Right atrium auricular region (tissue), 2 donors: Measurements from ENCODE around the gene CMTM7. TPM values are rescaled to one million over a fixed set of nuclear protein-coding genes. Genes with fewer than 3 reads are reported as not detected.

Experiments
- DNase-seq: peaks from one replicate; pipeline ENCODE4 v3.0.0-alpha.2; 2019; ENCODE audit warnings: low spot score
- H3K27ac ChIP-seq, 2 donors: fragments of 200-600 bp; sonication (generic); 1 replicate in 1 of 2; 2 replicates in 1 of 2; pipeline ENCODE4 v1.5.1; 2016 to 2019
- H3K27me3 ChIP-seq, 2 donors: fragments of 200-600 bp; sonication (generic); one replicate each; pipeline versions ENCODE4 v1.5.1 to v1.6.0; 2017 to 2019
- H3K36me3 ChIP-seq: fragments of 200-600 bp; sonication (generic); one replicate; pipeline ENCODE4 v1.5.1; 2016
- H3K4me1 ChIP-seq, 2 donors: fragments of 200-600 bp; sonication (generic); one replicate each; pipeline versions ENCODE4 v1.5.1 to v1.6.0; 2017 to 2019
- H3K4me3 ChIP-seq, 2 donors: fragments of 200-600 bp; sonication (generic); 1 replicate in 1 of 2; 2 replicates in 1 of 2; pipeline ENCODE4 v1.5.1; 2017 to 2019; ENCODE audit warnings: mild to moderate bottlenecking in 1 of 2, moderate library complexity in 1 of 2
- H3K9me3 ChIP-seq, 2 donors: fragments of 200-600 bp; sonication (generic); one replicate each; pipeline ENCODE4 v1.5.1; 2019
- total RNA-seq, 2 donors: library from RNA; depleted of rRNA; stranded (reverse); fragments of >200 nt; gene quantifications; one replicate each; pipeline ENCODE4 v1.1.0, GENCODE V29; 2016
- TF ChIP-seq, protein P1 (sequence below), 2 donors: fragments of 200-600 bp; sonication (generic); IDR thresholded peaks; one replicate each; pipeline ENCODE4 v1.5.1; 2019; ENCODE audit warnings: antibody characterized with exemption in 2 of 2

The CMTM7 gene
- total RNA-seq, 2 donors from 2014 or later = 8.2 to 10.5 TPM

DNA sequence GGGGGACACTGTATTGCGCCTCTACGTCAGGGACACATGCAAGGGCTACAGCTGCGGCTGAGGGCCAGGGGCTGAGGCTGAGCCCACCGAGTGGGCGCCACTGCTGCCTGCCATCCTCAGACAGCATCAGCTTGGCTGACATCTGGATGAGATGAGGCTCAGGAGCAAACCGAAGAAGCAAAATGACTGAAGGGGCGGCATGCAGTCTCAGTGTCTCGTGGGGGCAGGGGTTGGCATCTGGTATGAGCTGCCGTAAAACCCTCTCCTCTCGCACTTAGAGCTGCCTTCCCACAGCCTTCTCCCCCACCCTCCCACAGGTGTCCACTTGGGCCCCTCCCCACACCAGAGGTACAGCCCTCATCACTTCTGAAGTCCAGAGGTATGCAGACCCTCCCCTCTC, 24.2 kb upstream of the CMTM7 start:
- H3K4me1 ChIP-seq = no peaks in the 10 kb centered on the region
- no peaks in the 10 kb centered on the region for H3K9me3 ChIP-seq
- no peak for DNase-seq
- no peaks in the 10 kb centered on the region for H3K27me3 ChIP-seq
- H3K36me3 ChIP-seq = no peaks in the 10 kb centered on the region
- H3K27ac ChIP-seq = no peak overlapping the region
- TF ChIP-seq, protein P1, sequence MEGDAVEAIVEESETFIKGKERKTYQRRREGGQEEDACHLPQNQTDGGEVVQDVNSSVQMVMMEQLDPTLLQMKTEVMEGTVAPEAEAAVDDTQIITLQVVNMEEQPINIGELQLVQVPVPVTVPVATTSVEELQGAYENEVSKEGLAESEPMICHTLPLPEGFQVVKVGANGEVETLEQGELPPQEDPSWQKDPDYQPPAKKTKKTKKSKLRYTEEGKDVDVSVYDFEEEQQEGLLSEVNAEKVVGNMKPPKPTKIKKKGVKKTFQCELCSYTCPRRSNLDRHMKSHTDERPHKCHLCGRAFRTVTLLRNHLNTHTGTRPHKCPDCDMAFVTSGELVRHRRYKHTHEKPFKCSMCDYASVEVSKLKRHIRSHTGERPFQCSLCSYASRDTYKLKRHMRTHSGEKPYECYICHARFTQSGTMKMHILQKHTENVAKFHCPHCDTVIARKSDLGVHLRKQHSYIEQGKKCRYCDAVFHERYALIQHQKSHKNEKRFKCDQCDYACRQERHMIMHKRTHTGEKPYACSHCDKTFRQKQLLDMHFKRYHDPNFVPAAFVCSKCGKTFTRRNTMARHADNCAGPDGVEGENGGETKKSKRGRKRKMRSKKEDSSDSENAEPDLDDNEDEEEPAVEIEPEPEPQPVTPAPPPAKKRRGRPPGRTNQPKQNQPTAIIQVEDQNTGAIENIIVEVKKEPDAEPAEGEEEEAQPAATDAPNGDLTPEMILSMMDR (IDR thresholded peaks at IDR 0.05) = no peak
- H3K4me3 ChIP-seq = no peak overlapping the region

DNA sequence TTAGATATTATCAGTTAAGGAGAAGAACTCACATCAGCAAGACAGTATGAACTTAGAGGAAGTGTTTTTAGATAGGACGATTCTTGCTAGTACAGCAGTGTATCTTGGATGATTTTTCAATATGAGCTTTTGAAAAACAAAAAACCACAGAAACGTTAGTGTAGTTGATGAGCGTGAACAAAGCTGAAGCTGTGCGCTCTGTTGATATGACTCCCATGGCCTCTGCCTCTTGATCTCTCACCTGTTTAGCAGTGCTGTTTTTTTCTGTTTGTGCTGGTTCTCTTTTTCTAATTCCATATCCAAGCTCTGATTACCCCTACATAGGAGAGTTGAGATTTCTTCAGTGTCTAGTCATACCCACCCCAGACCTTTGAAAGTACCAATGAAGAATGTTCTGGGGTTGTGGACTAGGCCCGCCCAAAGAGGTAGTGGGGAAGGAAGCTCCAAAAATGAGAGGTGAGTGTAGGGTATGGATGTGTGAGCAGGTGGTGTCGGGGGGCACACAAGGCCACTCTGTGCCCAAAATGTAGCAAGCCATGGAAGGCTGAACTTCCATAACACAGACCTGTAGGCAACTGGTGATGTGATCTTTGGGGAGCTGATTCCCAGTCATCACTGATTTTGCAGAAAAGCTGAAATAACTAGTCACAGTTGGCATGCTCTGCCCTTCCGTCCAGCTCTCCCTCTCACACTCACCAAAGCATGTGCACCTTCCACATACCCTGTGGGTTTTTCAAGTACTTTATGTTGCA, 20.0 kb upstream of the CMTM7 start:
- no peaks in the 10 kb centered on the region for H3K4me1 ChIP-seq
- H3K4me3 ChIP-seq = no peak overlapping the region
- no peak for DNase-seq
- TF ChIP-seq, protein P1 (IDR thresholded peaks at IDR 0.05) = no peak
- H3K27ac ChIP-seq = no peak overlapping the region
- no peaks in the 10 kb centered on the region for H3K9me3 ChIP-seq
- H3K27me3 ChIP-seq = no peaks in the 10 kb centered on the region
- H3K36me3 ChIP-seq = no peaks in the 10 kb centered on the region

DNA sequence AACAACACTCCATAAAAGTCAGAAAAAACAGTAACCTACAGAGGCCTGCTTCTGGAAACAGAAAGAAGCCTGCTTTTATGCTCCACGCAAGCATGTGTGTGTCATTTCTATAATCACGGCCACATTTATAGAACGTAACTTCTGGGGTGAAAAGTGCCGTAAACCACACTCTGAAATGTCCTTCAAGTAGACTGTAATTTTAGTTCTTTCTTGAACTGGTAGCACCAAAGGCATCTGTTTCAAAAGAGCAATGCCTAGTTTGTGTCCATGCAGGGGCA, 19.5 kb upstream of the CMTM7 start:
- H3K4me1 ChIP-seq = no peaks in the 10 kb centered on the region
- no peaks in the 10 kb centered on the region for H3K36me3 ChIP-seq
- no peak overlapping the region for H3K4me3 ChIP-seq
- no peaks in the 10 kb centered on the region for H3K9me3 ChIP-seq
- TF ChIP-seq, protein P1 (IDR thresholded peaks at IDR 0.05) = no peak
- DNase-seq = no peak
- H3K27ac ChIP-seq = no peak overlapping the region
- H3K27me3 ChIP-seq = no peaks in the 10 kb centered on the region

DNA sequence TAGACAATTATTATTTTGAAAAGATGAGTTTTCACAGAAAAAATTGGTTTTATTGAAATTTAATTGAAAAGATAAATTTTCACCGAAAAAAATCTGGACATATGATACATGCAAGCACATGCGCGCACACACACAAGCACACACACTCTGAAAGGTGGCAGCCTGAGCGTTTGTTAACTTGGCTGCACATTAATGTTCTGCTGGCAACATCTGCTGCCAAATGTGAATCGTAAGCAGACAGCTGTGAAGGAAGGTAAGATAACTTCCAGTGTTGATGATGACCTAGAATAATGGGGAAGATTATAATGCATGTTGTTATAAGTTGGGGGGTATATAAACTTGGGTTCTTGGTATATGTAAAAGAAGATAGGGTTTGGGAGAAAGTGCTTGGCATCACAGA, 18.4 kb upstream of the CMTM7 start:
- no peaks in the 10 kb centered on the region for H3K9me3 ChIP-seq
- no peaks in the 10 kb centered on the region for H3K4me1 ChIP-seq
- DNase-seq = no peak
- no peaks in the 10 kb centered on the region for H3K36me3 ChIP-seq
- TF ChIP-seq, protein P1 (IDR thresholded peaks at IDR 0.05) = no peak
- no peak overlapping the region for H3K27ac ChIP-seq
- no peak overlapping the region for H3K4me3 ChIP-seq
- no peaks in the 10 kb centered on the region for H3K27me3 ChIP-seq

DNA sequence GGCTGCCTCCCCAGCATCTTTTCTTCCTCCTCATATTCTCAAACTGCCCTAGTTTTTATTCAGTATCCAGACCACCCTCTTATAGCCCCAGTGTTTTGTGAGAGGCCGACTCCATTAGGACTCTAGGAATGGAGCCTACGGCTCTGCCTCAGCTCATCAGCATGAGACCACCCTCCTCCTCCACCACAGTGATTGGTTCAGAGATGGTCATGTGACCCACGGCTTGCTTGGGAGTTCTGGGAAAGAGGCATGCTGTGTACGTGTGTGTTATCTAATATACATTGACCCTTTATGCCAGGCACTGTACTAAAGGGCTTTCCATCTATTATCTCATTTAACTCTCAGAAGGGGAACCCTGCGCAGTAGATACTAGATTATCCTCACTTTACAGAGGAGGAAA, 17.8 kb upstream of the CMTM7 start:
- H3K36me3 ChIP-seq = no peaks in the 10 kb centered on the region
- no peaks in the 10 kb centered on the region for H3K27me3 ChIP-seq
- no peak overlapping the region for H3K4me3 ChIP-seq
- H3K4me1 ChIP-seq = no peaks in the 10 kb centered on the region
- DNase-seq = no peak
- TF ChIP-seq, protein P1 (IDR thresholded peaks at IDR 0.05) = no peak
- no peaks in the 10 kb centered on the region for H3K9me3 ChIP-seq
- no peak overlapping the region for H3K27ac ChIP-seq
